Measurements from ENCODE around the gene NKIRAS2. TPM values are rescaled to one million over a fixed set of nuclear protein-coding genes. Genes with fewer than 3 reads are reported as not detected.

NKIRAS2 gene
- polyA plus RNA-seq, 1 donor: 49.4 TPM

DNA sequence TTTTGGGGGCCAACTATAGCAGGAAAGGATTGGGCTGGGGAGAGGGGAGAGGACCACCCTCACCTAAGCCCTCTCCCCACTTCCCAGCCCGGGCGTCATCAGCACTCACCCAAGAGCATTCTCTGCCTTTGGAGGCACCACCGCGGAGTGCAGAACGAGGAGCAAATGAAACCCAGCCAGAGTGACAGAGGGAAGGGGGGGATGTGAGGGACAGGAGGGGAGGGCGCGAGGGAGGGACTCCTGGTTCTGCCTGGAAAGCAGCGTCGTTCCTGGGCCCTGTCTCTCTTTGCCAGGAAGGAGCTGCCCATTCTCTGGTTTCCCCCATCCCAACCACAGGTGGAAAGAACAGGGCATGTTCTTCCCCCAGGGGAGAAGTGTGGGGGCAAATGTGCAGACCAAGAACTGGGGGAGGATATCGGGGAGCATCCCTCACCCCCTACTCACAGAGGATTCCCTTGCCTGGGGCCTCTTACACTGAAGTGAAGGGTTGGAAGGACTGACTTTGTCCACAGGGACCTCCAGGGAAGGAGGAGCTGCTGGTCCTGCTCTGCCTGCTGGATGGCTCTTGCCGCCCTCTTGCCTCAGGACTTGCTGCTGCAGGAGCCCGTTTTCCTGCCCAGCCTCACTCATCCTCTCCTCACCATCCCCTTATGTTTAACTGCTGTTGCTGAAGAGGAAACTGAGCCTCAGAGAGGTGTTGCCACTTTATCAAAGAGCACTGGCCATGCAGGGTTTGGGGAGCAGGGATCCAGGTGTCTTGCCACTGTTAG, 34.0 kb downstream of the NKIRAS2 start:
- no peak for DNase-seq

DNA sequence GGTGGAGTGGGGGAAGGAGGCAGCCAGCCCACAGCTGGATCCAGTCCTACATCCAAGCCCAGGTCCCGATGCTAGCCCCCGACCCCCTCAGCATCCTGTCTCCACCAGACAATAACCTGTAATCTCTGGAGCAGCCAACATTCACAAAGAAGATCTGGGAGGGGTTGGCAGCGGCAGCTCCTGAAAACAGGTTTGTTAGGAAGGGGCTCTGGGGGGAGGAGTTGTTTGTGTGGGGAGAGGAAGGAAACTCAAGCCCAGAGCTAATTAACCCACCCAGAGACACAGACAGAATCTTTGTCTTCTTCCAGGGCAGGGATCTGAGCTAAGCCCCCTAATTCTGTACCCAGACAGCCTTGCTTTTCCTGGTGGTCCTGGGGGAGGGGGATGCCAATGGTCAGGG, 35.1 kb downstream of the NKIRAS2 start:
- no peak for DNase-seq

DNA sequence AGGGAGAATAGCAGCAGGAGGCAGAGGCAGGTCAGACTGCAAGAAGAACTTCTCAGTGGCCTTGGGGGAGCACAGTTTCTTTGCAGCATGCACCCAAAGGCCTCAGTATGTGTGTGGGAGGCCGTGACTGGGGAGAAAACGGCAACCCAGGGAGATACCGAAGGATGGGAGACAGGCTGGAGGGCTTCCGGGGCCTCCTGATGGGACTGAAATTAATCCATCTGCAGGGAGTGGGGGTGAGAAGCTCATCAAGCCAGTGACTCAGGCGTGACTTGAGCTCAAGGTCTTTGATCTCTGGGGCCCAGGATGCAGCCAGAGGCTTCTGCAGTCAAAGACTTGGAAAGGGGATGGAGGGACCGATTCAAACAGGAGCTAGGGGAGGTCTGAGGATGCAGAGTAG, 35.6 kb downstream of the NKIRAS2 start:
- no peak for DNase-seq

DNA sequence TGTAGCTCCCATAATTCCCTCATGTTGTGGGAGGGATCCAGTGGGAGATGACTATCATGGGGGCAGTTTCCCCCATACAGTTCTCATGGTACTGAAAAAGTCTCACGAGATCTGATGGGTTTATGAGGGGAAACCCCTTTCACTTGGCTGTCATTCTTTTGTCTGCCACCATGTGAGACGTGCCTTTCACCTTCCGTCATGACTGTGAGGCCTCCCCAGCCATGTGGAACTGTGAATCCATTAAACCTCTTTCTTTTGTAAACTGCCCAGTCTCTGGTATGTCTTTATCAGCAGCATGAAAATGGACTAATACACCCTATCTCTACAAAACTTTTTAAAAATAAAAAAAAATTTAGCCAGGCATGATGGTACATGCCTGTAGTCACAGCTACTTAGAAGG, 36.7 kb downstream of the NKIRAS2 start:
- no peak for DNase-seq

DNA sequence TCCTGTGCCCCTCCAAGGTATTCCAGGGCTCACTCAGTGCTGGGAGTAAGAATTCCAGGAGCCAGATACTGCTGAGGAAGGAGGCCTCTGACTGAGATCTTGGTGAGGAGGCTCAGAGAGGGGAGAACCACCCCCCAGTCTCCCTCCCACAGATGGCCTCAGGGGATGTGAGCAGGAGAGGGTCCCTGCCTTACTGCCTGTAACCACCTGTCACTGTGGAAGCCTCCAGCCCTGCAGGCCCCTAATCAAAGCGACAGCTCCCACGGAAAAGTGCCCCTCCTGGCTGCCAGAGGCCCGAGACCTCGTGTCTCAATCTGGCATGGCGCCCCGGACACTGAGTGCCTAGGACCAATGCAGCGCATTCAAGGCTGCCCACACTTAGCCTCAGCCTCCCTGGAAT, 38.2 kb downstream of the NKIRAS2 start:
- no peak for DNase-seq

DNA sequence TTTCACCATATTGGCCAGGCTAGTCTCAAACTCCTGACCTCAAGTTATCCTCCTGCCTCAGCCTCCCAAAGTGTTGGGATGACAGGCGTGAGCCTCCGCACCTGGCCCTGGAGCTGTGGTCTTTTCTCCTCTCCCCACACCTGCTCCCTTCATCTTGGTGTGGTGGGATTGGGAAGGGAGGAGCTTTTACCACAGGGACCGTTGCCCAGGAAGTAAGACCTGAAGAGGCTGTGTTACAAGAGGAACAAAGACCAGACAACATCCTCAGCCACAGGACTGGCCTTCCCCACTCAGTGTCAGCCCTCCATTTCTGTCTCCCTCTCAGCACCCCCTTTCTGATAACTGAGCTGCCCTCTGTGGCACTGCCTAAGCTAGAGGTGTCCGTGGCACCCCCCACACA, 39.9 kb downstream of the NKIRAS2 start:
- no peak for DNase-seq

DNA sequence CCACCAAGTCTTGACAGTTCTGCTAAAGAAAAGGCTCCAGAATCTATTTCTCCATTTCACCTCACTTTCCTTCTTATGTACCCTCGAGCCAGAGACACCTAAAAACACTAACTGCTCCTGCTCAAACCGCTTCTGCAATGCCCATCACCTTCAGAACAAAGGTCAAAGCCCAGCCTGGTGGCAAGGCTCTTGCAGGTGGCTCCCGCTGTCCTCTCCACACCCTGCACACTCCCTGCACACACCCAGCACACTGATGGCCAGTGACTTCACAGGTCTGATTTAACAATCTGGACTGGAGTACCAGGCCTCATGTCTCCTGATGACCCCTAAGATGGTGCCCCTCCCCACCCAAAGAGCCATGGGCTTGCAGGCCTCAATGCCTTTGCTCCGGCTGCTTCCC, 40.3 kb downstream of the NKIRAS2 start:
- DNase-seq: no peak

DNA sequence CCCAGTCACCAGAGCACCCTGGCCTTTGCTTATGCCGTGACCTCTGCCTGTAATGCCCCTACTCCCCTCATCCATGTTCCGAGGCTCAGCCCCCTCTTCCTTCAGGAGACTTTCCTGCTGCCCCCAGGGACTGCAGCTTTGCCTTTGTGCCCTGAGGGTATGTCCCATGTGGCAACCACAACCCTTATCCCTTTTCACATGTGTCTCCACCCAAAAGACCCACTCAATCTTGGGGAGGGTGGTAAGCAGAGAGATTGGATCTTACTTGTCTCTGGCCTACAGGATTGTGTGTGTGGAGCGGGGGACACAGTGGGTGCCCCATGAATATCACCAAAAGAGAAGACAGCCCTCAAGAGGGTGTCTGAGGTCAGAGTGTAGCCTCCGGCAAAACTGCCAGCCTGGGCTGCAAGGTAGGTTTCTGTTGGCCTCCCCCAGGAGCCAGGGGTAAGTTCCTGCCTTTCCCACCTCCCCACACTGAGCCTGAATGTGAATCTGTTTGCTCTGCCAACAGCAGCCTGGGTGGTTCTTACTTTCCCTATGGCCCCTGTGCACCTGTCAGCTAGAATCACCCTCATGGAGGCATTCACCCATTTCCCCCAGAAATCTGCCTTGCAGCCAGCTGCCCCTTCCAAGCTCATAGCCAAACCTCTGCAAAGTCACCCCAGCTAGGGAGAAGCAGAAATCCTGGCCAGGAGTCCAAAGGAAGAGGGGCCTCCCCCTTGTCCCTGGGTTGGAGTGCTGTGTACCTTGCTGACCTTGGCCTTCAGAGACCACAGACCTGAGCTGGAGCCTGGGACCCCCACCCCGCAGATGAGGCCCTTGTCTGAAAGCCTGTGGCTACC, 42.0 kb downstream of the NKIRAS2 start:
- no peak for DNase-seq

DNA sequence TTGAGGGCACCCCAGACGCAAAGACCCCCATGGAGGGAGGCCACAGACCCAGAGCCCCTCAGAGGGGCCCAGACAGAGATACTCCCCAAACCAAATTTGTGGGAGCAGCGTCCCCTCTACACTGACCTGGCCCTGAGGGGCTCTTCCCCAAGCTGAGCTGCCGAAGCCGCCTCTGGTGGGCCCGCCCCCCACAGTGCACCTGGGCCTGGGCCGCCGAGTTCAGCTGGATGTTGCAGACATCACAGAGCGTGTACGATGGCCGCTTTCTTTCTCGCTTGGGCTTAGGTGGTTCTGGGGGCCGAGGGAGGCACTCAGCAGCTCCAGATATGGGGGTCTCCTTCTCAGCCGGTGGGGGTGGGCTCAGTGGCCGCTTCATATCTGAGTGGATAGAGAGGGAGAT, 42.8 kb downstream of the NKIRAS2 start:
- no peak for DNase-seq

DNA sequence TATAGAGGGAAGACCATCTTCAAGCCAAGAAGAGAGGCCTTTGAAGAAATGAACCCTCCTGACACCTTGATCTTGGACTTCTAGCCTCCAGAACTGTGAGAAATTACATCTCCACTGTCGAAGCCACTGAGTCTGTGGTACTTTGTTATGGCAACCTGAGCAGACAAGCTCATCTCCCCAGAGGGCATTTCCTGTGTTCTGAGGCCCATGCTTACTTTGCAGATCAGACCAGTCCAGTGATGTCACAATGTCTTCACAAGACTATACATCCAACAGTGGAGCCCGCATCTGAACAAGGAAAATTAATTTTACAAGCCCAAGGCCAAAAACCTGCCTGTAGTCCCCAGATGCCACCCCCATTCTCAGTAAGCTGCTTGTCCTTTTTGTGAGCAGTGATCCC, 45.3 kb downstream of the NKIRAS2 start:
- DNase-seq: no peak

DNA sequence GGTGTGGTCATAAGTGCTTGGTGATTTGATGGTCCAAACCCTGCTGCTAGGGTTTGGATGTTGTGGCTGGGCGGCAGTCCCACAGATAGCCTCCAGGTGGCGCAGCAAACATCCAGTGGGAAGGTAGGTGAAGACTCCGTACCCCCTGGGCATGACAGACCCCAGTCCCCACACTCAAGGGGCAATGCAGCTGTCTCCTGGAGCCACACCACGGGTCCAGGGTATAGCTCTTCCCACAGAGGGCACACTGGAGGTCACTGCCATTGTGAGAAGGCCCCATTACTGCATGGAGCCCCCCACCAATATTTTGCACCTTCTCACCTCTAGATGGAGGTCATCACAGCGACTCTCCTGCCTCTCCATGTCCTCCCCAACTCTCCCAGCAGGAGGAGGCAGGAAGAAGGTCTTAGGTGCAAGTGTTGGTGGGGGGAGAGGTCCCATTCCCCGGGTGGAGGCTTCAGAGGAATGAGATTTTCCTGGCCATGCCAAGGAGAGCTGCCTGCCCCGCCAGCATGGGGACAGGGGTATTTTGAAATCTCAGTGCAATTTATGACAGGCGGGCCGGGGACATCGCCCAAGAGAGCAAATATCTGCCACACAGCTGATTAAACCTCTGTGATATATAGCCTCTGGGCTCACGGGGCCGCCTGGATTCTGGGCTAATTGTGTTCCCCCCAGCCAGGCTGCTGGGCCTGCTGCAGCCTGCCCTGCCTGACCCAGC, 47.6 kb downstream of the NKIRAS2 start:
- DNase-seq: no peak

DNA sequence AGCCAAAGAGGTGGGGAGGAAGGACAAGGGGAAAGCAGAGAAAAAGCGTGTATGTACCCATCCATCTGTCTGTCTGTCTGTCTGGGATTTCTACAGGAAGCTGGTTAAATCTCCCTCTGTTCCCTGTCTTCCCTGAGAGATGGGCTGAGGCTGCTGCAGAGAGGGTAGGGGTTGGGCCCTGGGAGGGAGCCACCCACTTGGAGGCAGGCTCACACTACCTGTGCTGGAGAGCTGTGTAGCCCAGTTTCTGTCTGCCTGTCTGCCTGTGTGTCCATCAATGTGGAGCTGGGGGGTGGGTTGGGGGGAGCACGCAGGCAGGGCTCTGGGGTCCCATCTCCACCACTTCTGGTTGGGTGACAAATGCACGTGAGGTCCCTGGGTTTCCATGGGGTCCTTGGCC, 49.1 kb downstream of the NKIRAS2 start:
- DNase-seq: no peak

DNA sequence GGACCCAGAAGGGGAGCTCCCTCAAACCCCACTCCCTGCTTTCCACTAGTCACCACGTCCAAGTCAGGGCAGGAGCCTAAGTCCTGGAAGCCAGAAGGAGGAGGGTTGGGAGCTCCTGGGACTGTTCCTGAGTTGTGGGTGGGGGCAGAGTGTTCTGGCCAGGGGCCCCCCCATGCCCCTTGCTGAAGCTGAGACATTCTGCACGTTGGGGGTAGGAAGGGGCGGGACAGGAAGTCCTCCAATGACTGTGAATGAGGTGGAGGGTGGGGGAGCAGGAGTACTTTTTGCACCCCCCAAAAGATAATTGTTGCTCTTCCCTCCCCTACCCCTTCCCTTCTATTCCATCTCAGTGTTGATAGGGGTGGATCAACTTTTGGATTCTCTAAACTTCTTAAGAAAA, 51.9 kb downstream of the NKIRAS2 start:
- no peak for DNase-seq

DNA sequence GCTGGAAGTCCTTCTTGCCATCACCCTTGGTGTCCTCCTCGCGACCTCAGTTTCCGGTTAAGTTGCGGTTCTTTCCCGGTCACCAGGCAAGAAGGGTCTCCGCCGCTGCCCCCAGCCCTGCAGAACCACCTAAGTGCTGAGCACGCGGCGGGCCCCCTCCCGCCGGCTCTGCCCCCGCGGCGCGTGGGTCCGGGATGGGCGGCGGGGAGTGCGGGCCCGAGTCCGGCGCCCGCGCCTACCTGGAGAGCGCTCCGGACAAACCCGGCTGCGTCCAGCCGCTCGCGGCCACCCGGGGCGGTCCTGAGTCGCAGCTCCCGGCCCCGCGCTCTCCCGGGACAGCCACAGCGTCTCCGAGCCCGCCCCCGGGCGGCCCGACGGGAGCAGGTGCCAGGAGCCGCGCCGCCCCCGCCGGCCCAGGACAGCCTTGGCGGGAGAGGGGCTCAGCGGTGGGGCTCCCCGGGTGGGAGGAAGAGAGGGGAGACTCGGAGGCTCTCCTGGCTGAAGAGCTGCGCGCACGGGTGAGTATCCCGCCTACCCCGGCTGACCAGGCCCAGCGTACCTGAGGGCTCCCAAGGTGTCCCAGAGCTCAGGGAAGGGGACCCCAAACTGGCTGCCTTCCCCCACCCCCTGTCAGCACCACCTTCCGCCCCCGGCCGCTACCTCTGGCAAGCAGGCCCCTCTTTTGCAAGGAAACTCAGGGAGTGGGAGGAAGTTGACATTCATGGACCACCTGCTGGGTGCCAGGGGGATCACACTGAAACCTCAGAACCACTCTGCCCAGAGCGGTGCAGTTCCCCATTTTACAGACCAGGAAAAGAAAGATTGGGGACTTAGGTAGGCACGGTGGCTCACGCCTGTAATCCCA, 52.7 kb downstream of the NKIRAS2 start:
- no peak for DNase-seq

Other genes with a start within 250 kb of the NKIRAS2 start
- 163 TPM for gene JUP, start 233.4 kb upstream of the NKIRAS2 start, polyA plus RNA-seq (ENCODE audit: insufficient read length)
- gene P3H4, start 208.1 kb upstream of the NKIRAS2 start, polyA plus RNA-seq (ENCODE audit: insufficient read length): 37.8 TPM
- gene FKBP10, start 207.1 kb upstream of the NKIRAS2 start, polyA plus RNA-seq (ENCODE audit: insufficient read length): 148 TPM
- gene NT5C3B, start 183.9 kb upstream of the NKIRAS2 start, polyA plus RNA-seq (ENCODE audit: insufficient read length): 93.8 TPM
- gene KLHL10, start 182.3 kb upstream of the NKIRAS2 start, polyA plus RNA-seq (ENCODE audit: insufficient read length): 0.50 TPM
- gene KLHL11, start 154.7 kb upstream of the NKIRAS2 start, polyA plus RNA-seq (ENCODE audit: insufficient read length): 12.4 TPM
- gene ACLY, start 101.1 kb upstream of the NKIRAS2 start, polyA plus RNA-seq (ENCODE audit: insufficient read length): 86.0 TPM
- gene ODAD4, start 89.5 kb upstream of the NKIRAS2 start, polyA plus RNA-seq (ENCODE audit: insufficient read length): 8.7 TPM
- gene CNP, start 53.3 kb upstream of the NKIRAS2 start, polyA plus RNA-seq (ENCODE audit: insufficient read length): 62.5 TPM
- gene DNAJC7, start 2.7 kb upstream of the NKIRAS2 start, polyA plus RNA-seq (ENCODE audit: insufficient read length): 178 TPM
- gene C17orf113, start 30.5 kb downstream of the NKIRAS2 start, polyA plus RNA-seq (ENCODE audit: insufficient read length): 4.7 TPM
- gene ZNF385C, start 78.4 kb downstream of the NKIRAS2 start, polyA plus RNA-seq (ENCODE audit: insufficient read length): 9.6 TPM
- gene DHX58, start 92.6 kb downstream of the NKIRAS2 start, polyA plus RNA-seq (ENCODE audit: insufficient read length): 6.8 TPM
- gene KAT2A, start 101.3 kb downstream of the NKIRAS2 start, polyA plus RNA-seq (ENCODE audit: insufficient read length): 70.7 TPM
- 0.17 TPM for gene HSPB9, start 102.7 kb downstream of the NKIRAS2 start, polyA plus RNA-seq (ENCODE audit: insufficient read length)
- gene RAB5C, start 134.9 kb downstream of the NKIRAS2 start, polyA plus RNA-seq (ENCODE audit: insufficient read length): 111 TPM
- not detected for gene KCNH4, start 161.1 kb downstream of the NKIRAS2 start, polyA plus RNA-seq (ENCODE audit: insufficient read length)
- gene HCRT, start 165.4 kb downstream of the NKIRAS2 start, polyA plus RNA-seq (ENCODE audit: insufficient read length): not detected
- 14.6 TPM for gene GHDC, start 174.4 kb downstream of the NKIRAS2 start, polyA plus RNA-seq (ENCODE audit: insufficient read length)

All from left kidney (tissue), 2 donors.